NCI-H1105 treated with DMSO at 0.1 percent for 48 hours (cell line): ENCODE results near the gene RCHY1.
A peak's percentile ranks its signal among the peaks of the same experiment; 100 is the strongest.
"Not testable (repeated sequence)": the region's sequence is repeated elsewhere in the genome, so short reads cannot be mapped to it uniquely, and the experiment has no call there.

ENCODE experiments used
- DNase-seq: peaks from one replicate; lab custom pipeline; 2025; lab: John Stamatoyannopoulos, UW

Gene RCHY1

DNA sequence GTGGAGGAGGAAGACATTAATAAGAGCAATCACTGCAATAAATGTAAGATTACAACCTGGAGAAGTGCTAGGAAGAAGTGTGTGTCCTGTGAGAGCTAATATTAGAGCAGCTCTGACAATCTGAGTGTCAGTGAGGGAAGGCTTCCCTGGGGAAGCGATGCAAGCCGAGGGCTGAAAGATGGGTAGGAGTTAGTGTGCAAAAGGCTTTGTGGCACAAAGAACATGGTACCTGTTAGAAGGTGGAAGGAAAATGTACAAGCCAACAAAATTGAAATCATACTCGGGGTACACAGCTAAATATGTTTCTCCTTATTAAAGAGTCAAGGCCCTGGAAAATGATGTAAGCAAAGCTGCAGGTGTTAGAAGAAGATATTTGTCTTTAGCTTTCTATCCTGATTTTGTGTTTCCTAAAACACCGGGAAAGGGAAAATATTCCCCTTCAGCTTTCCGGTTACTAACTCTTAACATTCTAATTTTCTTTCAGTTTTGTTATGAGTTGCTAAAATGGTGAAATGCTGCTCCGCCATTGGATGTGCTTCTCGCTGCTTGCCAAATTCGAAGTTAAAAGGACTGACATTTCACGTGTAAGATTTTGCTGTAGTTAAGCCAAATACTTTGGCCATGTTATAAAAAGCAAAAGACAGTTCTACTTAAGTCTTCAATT, 878 bp upstream of the RCHY1 start:
- no peak for DNase-seq

DNA sequence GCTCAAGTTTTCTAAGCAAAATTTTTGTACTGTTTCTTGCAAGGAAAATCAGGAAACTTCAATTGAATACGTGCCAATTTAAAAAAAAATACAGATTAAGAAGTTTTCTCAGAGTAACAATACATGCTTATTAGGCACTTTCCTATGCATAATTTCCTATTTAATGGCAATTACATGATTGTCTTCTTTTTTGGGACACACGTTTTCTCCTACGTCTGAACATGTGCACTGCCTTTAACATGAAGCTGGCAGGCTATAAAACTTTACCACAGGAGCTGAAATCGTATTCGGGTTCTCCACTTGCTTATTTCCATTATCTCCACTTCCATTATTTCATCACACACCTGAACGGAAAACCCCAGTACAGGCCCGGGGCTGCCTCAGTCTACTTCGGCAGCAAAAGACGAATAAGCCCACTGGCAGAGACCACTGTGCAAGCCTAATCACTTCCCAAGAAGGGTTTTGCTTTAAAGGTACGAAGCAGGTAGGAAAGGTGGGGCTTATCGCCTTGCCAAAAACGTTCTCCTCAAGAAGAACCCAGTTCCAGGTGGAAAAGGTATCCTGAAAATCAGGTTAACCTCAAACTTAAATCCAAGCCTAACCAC, 575 bp downstream of the RCHY1 start:
- no peak for DNase-seq

DNA sequence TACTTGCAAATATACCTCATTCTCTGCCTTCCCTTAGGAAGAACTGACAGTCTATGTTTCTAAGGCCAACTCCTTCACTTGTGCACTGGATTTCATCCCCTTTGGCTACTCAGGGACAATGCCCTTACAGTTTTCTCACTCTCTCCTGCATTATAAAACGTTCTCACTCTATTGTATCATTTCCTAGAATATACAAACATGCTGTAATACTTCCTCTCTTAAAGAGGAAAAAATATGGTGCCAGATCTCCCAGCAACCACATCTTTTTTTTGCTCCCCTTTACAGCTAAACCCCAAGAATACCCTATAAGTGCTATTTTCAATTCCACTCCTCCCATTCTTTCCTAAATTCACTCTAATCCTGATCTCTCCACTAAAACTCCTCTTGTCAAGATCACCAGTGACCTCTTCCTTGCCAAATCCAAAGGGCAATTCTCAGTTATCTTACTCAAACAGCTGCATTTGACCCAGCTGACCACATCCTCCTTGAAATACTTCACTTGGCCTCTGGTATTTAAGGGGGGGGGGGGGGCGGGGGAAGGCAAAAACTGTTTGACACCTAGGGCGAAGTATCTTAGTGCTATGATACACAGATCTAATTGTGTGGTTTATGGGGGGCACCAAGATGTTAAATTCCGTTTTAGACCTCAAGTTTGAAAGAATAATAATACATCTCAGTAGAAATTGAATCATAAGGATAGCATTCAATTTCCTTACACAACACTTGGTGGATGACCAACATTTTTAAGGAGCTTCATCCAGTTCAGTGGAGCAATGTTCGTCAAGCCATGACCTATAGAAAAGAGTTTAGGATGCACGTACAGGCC, 1.6 kb downstream of the RCHY1 start:
- no peak for DNase-seq

DNA sequence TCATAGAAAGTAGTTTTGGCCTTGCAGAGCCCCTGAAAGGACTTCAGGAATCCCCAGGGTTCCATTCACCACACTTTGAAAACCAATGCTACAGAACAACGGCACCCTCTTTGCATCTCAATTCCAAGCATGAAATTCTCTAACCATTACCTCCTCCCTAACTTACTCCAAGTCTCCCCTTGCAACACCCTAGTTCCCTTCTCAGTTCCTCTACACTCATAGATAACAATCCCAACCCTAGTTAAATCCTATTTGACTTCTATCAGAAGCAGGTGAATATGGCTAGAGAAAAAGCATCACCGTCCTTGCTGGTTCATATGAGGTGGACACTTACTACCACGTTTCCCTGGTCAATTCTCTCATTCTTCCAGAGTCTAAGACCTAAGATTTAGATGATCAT, 2.4 kb downstream of the RCHY1 start:
- DNase-seq: no peak

DNA sequence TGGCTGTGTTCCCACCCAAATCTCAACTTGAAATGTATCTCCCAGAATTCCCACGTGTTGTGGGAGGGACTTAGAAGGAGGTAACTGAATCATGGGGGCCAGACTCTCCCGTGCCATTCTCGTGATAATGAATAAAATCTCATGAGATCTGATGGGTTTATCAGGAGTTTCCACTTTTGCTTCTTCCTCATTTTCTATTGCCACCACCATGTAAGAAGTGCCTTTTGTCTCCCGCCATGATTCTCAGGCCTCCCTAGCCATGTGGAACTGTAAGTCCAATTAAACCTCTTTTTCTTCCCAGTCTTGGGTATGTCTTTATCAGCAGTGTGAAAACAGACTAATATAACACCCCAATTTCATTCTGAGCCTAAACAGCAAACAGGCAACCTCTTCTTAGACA, 4.6 kb downstream of the RCHY1 start:
- not testable (repeated sequence) for DNase-seq

DNA sequence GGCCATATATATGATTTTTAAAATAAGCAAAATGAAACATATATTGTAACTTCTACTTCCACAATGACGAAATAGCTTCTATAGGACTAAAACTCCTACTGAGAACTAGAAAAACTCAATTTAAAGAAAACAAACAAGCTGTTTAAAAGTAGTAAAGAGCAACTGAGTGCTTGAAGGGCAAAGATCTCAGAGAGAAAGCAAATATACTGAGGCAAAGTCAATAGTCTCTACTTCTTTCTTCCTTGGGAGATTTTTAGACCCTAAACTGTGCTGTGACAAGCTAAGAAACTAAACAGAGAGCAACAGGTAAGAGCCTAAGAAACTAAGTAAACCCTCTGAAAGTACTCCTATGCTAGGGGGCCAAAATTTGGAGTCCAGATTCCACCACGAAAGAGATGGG, 8.6 kb downstream of the RCHY1 start:
- DNase-seq: no peak

DNA sequence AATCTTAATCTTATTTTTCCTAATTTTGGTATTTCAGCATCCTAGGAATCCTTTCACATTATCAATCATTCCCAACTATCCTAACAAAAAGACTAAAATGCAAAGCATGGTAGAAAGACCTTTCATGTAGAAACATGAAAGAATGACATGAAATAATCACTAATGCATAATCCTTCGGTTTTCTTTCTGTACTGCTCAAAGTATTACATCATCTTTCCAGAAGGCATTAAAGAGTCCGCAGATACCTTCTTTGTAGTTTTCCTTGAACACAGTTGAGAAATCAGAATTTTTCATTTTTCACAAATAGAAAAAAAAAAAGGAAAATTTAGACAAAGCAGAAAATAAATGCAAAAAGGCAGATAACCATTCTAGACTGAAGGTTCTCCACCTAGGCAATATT, 11.5 kb downstream of the RCHY1 start:
- DNase-seq: no peak

DNA sequence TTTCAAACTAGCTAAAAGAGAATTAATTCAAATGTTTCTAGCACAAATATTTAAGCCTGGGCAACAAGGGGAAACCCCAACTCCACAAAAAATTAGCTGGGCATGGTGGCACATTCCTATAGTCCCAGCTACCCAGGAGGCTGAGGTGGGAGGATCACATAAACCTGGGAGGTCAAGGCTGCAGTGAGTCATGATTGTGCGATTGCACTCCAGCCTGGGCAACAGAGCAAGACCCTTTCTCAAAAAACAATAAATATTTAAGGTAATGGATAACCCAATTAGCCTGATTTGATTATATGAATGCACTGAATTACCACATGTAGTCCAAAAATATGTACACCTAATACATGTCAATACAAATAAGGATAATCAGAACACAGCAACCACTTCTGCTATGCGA, 14.3 kb downstream of the RCHY1 start:
- no peak for DNase-seq

DNA sequence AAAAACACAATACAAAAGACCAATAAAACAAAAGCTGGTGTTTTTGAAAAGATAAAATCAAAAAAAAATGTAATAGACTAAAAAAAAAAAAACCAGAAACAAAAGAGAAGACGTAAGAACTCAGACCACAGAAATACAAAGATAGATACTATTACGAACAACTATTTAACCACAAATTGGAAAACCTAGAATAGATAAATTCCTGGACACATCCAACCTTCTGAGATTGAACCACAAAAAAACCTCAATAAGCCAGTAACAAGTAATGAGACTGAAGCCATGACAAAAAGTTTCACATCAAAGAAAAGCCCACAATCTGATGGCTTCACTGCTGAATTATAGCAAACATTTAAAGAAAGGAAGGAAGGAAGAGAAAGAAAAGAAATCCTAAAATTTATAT, 16.2 kb downstream of the RCHY1 start:
- no peak for DNase-seq

DNA sequence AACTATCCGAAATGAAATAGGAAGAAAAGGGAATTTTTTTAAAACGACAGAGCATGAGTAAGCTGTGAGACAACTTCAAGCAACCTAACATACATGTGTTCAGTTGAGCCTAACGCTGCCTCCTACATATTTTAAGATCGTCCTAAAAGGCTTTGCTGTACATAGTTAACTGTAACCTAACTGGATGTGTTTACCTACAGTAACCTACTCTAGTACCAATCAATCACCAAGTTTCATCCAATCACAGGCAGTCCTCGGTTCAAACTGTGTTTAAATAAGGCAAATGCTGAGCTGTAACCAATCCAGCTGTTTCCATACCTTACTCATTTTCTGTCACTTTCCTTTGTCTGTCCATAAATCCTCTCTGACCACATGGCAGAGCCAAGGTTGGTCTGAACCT, 17.1 kb downstream of the RCHY1 start:
- no peak for DNase-seq

DNA sequence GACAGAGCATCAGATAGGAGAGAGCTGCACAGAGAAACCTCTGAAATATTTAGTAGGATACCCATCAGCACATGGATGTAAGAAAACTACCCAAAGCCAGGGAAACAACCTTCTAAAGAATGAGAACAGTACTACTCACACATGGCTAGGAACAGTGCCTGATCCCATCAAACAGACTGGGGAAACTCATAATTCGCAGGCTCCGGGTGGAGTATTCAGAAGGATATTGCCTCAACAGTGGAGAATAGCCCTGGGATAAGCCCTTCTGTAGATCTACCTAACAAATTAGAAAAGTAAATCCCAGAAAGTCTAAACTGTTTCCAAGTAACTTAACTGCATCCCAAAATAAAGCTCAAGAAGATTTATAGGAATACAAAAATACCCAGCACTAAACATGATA, 17.8 kb downstream of the RCHY1 start:
- DNase-seq: no peak

DNA sequence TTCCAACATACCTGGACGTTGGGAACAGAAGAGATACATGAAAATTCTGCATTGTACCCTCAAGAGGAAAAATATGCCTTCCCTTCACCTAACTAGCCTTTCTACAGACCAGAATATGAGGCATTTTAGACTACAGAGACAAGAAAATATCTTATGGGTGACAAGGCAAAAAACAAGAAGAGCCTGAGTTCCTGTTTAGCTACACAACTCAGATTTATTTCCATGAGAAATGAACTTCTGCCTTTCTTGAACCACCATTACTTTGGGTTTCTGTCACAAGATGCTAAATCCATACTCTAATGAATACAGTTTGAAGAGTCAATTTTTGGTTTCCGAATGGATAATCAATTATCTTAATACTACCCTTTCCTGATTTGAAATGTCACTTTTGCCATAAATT, 18.7 kb downstream of the RCHY1 start:
- DNase-seq: no peak

DNA sequence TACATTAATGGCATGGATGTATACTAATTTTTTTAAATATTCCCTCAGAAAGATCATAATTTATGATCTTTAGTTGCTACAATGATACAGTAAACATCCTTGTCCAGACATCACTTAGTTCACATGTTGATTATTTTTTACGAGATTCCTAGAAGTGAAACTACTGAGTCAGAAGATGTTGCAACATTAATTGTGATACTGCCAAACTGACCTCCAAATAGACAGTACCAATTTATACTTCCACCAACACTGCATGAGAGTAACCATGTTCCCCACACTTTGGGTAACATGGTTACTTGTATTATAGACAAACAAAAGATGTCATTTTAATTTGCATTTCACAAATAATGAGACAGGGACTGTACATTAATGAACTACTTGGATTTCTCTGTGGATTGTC, 19.6 kb downstream of the RCHY1 start:
- DNase-seq: no peak

DNA sequence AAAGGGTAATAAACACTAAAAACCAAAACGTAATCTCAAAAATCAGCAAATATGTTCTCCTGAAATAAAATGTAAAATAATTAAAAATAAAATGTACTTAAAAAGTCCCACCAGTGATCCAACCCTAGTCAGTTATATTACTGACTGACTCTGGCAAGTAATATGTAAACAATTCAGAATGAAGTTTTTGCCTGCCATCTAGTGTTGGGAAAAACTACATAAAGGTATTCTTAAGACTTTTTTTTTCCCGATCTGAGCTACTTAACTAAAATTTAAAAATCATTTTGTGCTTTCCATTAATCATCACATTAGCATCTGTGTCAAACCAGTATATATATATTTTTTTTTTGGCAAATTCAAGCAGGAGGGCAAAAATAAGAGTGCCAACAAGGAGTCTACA, 24.0 kb downstream of the RCHY1 start:
- peak; percentile 24 for DNase-seq

DNA sequence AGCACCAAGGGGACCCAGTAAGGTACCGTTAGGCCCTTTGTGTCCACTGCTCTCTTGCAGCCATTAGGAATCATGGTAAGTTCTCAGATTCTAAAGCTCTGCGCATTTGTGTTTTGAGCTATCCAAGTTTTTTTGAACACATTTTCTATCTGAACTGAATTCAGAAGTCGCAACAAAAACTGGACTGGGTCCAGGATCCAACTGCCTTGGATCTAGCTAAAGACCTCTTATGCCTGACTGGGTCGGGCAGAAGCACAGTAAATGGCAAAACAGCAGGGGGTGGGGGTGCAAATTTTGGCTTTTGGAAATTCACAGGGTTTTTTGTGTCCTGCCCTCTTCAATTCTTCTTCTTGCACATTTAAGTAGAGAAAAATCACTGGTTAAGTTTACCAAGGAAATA, 30.0 kb downstream of the RCHY1 start:
- DNase-seq: no peak

DNA sequence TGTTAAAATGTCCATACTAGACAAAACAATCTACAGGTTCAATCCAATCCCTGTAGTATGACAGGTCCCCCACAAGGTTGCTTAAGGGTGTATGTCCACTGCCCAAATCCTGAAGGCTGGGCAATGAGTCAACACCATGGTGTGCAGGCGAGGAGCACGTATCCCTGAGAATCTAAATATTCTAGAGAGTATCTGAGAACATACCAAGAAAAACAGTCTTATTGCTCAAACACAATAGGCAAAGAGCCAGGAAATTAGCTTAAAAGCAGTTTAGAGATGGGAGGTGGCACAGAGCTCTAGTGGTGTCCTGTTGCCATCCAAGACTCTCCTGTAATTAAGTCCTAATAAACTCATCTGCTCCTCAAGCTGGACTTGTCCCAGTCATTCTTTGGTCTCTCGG, 37.0 kb downstream of the RCHY1 start:
- no peak for DNase-seq

DNA sequence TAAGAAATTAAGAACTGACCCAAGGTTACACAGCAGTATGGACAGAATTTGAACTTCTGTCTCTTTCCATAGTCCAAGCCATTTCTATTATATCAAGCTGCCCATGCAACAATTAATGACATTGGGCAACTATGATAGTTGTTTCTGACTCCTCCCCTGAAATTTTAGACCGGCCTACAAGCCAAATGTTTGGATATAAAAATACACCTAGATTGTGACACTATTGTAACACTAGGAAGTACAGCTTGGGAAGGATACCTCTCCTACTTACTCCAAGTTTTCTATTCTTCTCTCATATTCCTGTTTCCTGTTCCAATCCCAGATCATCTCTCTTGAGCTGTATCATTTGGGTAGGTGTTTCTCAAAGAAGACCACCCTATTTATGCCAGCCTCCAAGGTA, 43.5 kb downstream of the RCHY1 start:
- DNase-seq: no peak

DNA sequence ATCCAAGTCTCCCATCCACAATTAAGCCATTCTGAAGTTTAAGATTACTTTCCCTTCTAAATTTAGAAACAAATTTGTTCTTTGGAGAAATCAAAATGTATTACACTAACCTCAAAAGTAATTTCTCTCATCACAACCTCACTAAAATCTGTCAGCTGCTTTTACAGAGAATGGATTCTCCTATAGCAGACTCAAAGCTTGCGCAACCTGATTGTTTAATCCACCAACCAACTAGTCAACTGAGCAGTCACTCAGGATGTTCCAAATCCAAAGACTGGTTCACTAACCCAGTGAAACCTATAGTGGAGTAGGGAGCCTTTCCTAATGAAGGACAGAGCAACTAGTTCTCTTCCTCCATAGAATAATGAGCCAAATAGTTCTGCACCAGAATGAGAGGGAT, 44.3 kb downstream of the RCHY1 start:
- DNase-seq: no peak

DNA sequence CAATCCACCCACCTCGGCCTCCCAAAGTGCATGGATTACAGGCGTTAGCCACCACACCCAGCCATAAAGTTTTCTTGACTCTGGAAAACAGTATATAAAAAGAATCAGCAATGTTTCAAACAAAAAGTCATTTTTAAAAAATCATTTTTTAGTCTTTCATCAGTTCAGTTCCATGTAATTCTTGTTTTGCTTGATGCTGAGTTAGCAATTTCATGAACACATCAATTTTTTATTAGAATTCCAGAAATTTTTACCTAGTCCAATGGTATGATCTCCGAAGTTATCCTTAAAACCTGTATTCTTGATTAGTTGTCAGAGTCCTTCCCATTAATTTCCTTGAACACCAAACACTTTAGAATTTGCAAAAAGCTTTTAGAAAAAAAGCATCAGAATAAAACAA, 56.8 kb downstream of the RCHY1 start:
- no peak for DNase-seq

DNA sequence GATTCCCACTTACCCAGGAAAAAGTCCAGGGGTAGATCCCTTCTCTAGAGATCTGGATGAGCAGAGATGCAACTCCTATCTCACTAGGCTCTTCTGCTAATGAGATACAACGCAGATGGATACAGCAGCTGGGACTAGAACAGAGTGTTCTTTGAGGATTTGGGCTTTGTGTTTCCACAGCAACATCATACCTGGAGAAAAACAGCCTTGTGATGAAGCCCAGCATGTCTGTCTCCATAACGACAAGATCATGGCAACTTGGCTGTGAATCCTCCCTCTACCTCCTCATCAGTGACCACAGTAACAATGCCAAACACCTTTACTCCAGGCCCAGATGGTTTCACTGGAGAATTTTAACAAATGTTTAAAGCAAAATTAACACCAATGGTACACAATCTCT, 80.1 kb downstream of the RCHY1 start:
- DNase-seq: no peak

DNA sequence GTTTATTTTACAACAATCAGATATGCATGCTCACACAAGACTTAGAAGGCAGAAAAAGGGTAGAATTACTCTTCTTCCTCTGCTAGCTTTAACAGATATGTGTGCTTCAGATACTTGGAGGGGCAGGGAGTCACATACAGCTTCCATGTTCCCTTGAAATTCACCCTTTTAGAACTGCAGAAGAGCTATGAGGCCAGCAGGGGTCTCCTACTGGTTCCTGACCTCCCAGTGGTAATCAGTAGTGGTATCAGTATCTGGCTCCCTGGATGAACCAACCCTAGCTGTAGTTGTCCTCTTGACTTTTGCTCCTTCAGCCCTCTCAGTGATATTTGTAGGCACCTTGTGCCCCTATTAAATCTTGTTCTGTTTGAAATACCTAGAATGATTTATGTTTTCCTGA, 81.5 kb downstream of the RCHY1 start:
- DNase-seq: no peak

DNA sequence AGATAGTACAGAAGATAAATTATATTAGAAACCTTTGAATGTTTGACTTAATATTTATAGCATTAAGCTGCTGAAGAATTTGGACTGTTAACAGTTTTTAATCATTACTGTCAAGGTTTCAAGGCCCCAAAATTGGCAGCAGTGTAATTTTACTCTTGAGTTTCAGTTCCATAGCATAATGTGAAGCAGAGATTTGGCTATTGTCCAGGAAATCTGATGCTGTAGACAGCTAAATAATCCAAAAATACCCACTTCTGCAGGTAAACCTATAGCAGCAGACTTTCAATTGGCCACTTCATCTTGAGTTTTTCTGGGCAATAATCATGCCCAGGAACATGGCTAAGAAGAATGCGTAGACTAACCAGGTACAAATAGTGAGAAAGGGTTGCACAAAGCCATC, 85.0 kb downstream of the RCHY1 start:
- DNase-seq: peak; percentile 72
